ES-I3 (cell line): Measurements from ENCODE around the gene FBXW5.

ENCODE experiments used
- H3K36me3 ChIP-seq: 2 replicates; pipeline ENCODE4 v1.6.1; 2013; ENCODE audit warnings: mild to moderate bottlenecking, low read length, control low read depth, moderate library complexity; ENCODE audit not compliant: insufficient read depth
- H3K4me1 ChIP-seq: 2 replicates; pipeline ENCODE4 v1.6.1; 2013; ENCODE audit warnings: mild to moderate bottlenecking, control low read depth, low read length; ENCODE audit not compliant: insufficient read depth
- H3K9ac ChIP-seq: 2 replicates; pipeline ENCODE4 v1.6.1; 2013; ENCODE audit warnings: low read depth, mild to moderate bottlenecking, low read length, moderate library complexity
- H3K9me3 ChIP-seq: 2 replicates; pipeline ENCODE4 v1.6.1; 2013; ENCODE audit warnings: mild to moderate bottlenecking, low read length, moderate library complexity; ENCODE audit not compliant: control insufficient read depth, insufficient read depth

FBXW5 gene

GRCh38 chr9:136916330-136917184, 28.0 kb downstream of the FBXW5 start:
- Histone ChIP-seq H3K9ac (no peak overlapping the region), H3K36me3 (peaks cover 11% of the 10 kb centered on the region; the same call in 1 of the 2 replicates), H3K4me1 (no peaks in the 10 kb centered on the region), H3K9me3 (no peaks in the 10 kb centered on the region)

- H3K4me1 ChIP-seq = no peaks in the 10 kb centered on the region
- H3K36me3 ChIP-seq = peaks cover 11% of the 10 kb centered on the region; the same call in 1 of the 2 replicates
- H3K9ac ChIP-seq = no peak overlapping the region
- no peaks in the 10 kb centered on the region for H3K9me3 ChIP-seq
Measured at GRCh38 chr9:136915632-136916329, 28.8 kb downstream of the FBXW5 start.

DNA sequence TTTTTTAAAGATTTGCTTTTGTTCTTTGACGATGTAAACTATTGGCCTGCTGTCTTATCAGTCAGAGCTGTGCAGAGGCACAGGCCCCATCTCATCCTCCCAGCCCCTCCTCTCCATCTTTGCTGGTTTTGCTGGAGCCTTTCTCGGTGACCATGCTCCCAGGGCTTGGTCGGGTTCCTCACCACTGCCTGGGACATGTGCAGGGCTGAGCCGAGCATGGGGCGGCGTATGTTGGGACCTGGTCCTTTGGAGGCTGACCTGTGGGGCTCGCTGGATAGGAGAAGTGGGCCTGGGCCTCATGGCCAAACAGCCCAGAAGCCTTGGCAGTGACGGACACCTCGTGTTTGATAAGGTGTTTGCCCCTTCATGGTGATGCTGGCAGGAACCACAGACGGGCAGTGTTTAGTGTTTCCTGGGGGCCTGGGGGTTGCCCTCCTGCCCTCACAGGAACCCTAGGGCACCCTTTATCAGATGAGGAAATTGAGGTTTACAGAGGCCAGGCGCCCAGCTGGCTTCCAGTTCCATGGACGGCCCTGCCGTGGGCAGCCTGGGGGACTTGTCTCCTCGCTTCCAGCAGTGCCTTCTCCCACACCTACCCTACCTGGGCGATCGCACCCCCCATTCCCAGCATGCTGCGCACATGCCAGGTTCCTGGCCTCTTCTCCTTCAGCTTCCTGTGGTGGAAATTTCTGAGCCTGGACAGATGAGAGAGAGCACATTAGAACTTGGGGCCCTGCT, 30.7 kb downstream of the FBXW5 start:
- Histone ChIP-seq H3K4me1 (no peaks in the 10 kb centered on the region), H3K9me3 (no peaks in the 10 kb centered on the region), H3K36me3 (peaks cover 4% of the 10 kb centered on the region; the same call in 1 of the 2 replicates), H3K9ac (no peak overlapping the region)

DNA sequence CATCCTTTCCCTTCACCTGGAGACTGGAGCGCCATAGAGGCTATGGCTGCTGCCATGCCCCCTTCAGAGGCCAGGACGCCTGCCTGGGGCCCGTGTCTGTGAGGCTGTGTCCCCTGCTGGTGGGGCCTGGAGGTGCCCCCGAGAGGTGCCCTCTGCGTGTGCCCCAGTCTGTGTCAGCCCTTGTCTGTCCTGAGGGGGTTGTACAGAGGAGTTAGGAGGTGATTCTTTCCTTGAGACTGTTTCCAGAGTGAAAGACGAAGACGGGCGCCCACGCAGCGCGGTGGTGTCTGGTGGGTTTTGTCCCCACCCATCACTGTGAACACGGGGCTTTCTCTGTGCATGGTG, 33.7 kb downstream of the FBXW5 start:
- no peak overlapping the region for H3K9ac ChIP-seq
- H3K4me1 ChIP-seq = no peaks in the 10 kb centered on the region
- no peaks in the 10 kb centered on the region for H3K9me3 ChIP-seq
- peaks cover 4% of the 10 kb centered on the region; the same call in 1 of the 2 replicates for H3K36me3 ChIP-seq

GRCh38 chr9:136910197-136910900, 34.2 kb downstream of the FBXW5 start:
- peaks cover 2% of the 10 kb centered on the region; the same call in 1 of the 2 replicates for H3K36me3 ChIP-seq
- H3K9me3 ChIP-seq = no peaks in the 10 kb centered on the region
- H3K4me1 ChIP-seq = no peaks in the 10 kb centered on the region
- H3K9ac ChIP-seq = no peak overlapping the region

DNA sequence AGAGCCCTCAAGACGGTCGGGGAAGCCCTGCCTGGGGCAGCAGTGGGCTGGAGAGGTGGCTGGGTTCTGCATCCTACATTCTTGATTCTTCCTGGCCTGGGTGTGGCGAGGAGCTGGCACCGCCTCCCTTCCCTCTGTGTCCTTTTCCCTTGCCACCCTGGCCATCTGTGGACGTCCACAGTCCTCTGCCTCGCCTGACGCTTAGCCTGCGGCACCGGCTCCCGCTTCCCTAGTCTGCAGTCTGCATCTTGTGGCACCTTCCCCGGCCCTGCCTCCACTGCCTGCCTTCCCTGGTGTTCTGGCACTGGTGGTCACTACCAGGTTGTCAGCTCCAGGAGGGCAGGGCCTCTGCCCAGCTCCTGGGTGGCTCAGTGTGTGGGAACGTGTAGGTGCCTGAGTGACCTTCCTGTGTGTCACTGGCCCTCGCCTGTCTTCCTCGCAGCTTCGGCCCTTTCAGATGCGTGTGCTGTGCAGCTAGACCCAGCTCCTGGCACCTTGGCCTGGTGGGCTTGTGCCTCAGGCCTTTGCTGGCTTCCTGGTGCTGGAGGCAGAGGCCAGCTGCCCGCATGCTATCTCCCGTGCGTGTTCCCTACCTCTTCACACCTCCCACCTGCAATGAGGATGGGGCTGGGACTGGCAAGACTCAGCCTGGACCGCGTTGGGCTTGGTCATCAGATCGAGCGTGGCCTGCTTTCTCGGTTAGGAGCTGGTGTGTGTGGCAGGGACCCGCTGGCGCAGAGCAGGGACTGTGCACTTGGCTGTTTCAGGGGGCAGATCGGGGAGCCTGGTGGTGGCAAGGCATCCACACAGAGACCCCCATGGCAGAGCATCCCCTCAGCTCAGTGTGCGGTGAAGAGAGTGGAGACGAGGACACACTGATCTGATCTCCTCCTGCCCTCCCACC, 37.3 kb downstream of the FBXW5 start:
- H3K9ac ChIP-seq = no peak overlapping the region
- no peaks in the 10 kb centered on the region for H3K9me3 ChIP-seq
- H3K4me1 ChIP-seq = no peaks in the 10 kb centered on the region
- peaks cover 4% of the 10 kb centered on the region; the same call in 1 of the 2 replicates for H3K36me3 ChIP-seq

- no peak overlapping the region for H3K9ac ChIP-seq
- peaks cover 2% of the 10 kb centered on the region; the same call in 1 of the 2 replicates for H3K4me1 ChIP-seq
- peaks cover 10% of the 10 kb centered on the region; the same call in 1 of the 2 replicates for H3K36me3 ChIP-seq
- H3K9me3 ChIP-seq = no peaks in the 10 kb centered on the region
Measured at GRCh38 chr9:136906266-136906665, 38.3 kb downstream of the FBXW5 start.

- H3K9me3 ChIP-seq = no peaks in the 10 kb centered on the region
- no peak overlapping the region for H3K9ac ChIP-seq
- peaks cover 4% of the 10 kb centered on the region; the same call in 1 of the 2 replicates for H3K4me1 ChIP-seq
- H3K36me3 ChIP-seq = peaks cover 25% of the 10 kb centered on the region
Measured at GRCh38 chr9:136903041-136903554, 41.4 kb downstream of the FBXW5 start.

DNA sequence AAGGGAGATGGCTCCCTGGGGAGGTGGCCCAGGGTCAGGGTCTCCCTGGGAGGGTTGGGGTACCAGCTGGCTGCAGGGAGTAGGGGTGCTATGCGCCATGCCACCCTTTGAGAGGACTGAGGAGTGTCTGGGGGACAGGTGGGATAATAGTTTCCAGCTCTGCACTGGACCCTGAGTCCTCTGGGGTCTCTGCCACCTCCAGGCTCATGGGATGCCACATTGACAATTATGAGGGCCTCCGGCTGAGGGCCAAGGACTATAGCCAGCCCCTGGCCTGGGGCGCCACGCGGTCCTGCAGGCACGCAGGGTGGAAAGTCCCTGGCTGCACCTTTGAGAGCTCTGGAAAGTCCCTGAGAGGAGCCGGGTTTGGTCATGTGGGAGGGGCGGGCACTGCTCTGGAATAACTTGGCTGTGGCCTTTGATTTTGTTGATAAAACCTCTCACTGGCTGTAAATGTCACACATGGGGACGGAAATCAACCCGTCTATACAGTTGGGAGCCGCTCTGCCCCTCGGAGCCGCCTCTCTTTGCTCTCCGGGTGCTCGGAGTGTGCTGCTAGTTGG, 42.2 kb downstream of the FBXW5 start:
- peaks cover 4% of the 10 kb centered on the region; the same call in 1 of the 2 replicates for H3K4me1 ChIP-seq
- no peak overlapping the region for H3K9ac ChIP-seq
- H3K36me3 ChIP-seq = peaks cover 25% of the 10 kb centered on the region

DNA sequence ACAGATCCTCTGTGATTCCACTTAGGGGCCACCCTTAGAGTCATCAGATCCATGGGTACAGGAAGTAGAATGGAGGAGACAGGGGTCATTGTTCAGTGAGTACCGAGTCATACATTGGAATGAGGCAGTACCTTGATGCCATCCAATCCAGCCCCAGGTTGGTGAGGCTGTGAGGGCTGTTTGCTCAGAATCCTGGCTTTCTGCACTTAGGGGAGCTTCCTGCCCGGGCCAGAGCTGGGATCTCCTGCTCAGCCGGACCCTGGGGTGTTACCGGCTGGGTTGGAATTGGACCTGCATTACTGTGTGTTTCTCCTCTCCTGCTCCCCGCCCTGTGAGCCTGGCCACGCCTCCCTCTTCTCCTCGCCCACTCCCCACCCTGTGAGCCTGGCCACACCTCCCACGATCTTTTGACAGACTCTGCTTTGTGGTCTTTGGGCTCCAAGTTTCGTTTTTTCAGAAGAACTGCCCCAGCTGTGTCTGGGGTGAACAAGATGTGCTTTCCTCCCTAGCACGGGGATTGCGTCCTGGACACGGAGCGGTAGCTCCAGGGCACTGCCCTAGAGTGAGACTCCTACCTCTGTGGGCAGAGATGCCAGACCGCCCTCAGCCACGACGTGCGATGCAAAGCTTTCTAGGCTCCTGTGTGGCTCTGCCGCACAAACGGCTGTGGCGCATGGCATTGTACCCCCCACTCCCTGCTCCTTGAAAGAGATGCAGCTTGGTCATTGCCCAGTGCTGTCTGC, 42.9 kb downstream of the FBXW5 start:
- Histone ChIP-seq H3K4me1 (peaks cover 4% of the 10 kb centered on the region; the same call in 1 of the 2 replicates), H3K9me3 (no peaks in the 10 kb centered on the region), H3K9ac (no peak overlapping the region), H3K36me3 (peaks cover 25% of the 10 kb centered on the region)

More for the DNA sequence above, 42.2 kb downstream of the FBXW5 start:
- no peaks in the 10 kb centered on the region for H3K9me3 ChIP-seq

- Histone ChIP-seq H3K9me3 (no peaks in the 10 kb centered on the region), H3K36me3 (peaks cover 25% of the 10 kb centered on the region), H3K4me1 (peaks cover 4% of the 10 kb centered on the region; the same call in 1 of the 2 replicates), H3K9ac (no peak overlapping the region)
Measured at GRCh38 chr9:136900988-136901515, 43.5 kb downstream of the FBXW5 start.

- peaks cover 25% of the 10 kb centered on the region for H3K36me3 ChIP-seq
- peaks cover 4% of the 10 kb centered on the region; the same call in 1 of the 2 replicates for H3K4me1 ChIP-seq
- H3K9me3 ChIP-seq = no peaks in the 10 kb centered on the region
- H3K9ac ChIP-seq = no peak overlapping the region
Measured at GRCh38 chr9:136900556-136900955, 44.0 kb downstream of the FBXW5 start.
